ENCODE data around the gene CD276.
"Not testable (repeated sequence)": the region's sequence is repeated elsewhere in the genome, so short reads cannot be mapped to it uniquely, and the experiment has no call there.

CD276 gene

GRCh38 chr15:73683777-73684580, at the start of gene CD276:
Gene CD276, plus strand, starts transcription at chr15:73684383. Its CDS starts 15,257 bp downstream, at chr15:73699640.
- no peak for DNase-seq

- DNase-seq = no peak
These were observed 46.7 kb upstream of the CD276 start for GRCh38 chr15:73637527-73637926.

DNA sequence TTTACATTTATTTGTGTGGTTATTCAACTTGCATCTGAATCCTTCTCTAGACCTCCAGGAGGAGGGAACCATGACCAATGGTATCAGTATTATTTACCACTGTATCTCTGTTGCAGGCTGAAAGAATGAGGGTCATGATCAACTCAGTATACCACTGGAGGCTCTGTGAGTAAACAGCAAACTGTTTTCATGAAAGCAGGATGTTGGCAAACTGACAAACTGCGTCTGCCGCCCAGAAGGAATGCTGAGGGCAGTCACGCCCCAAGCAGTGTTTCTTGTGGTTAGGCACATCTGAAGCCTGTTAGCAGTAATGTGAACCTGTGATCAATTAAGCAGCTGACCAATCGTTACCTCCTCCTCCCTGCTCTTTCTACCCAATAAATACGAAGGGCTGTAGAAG, 44.7 kb upstream of the CD276 start:
- DNase-seq = not testable (repeated sequence)

DNA sequence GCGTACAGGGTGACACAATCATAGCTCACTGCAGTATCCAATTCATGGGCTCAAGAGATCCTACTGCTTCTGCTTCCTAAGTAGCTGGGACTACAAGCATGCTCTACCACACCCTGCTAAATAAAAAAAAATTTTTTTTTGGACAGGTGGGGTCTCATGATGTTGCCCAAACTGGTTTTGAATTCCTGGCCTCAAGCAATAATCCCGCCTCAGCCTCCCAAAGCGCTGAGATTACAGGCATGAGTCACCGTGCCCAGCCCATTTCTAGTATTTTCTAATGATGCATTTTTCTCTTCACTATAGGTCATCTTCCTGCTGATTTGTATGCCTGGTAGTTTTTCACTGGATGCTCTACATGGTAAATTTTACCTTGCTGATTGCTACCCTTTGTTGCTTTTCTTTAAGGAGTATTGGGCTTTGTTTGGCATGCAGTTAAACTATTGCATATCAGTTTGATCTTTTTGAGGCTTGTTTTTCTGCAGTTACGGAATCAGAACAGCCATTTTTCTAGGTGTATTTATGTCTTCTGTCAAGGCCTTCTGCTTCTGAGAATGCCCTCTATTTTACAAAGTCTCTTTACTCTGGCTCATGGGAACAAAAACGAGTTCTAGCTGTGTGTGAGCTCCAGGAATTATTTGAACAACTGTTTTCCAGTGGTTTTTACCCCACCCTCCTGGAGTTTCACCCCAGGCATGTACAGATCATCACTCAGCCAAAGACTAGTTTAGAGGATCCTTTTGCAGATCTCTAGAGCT, 36.7 kb upstream of the CD276 start:
- no peak for DNase-seq

DNA sequence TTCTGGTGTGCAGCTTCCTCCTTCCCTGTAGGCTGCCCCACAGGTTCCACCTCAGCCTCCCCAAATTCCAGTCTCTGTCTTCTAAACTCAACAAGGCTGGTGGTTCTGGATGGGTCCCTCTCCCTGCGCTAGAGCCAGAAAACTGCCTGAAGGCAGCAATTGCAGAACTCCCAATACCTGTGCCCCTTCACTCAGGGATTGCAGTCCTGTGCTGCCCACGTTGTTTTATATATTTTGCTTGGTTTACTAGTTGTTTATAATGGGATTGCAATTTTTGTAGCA, 36.2 kb upstream of the CD276 start:
- no peak for DNase-seq

DNA sequence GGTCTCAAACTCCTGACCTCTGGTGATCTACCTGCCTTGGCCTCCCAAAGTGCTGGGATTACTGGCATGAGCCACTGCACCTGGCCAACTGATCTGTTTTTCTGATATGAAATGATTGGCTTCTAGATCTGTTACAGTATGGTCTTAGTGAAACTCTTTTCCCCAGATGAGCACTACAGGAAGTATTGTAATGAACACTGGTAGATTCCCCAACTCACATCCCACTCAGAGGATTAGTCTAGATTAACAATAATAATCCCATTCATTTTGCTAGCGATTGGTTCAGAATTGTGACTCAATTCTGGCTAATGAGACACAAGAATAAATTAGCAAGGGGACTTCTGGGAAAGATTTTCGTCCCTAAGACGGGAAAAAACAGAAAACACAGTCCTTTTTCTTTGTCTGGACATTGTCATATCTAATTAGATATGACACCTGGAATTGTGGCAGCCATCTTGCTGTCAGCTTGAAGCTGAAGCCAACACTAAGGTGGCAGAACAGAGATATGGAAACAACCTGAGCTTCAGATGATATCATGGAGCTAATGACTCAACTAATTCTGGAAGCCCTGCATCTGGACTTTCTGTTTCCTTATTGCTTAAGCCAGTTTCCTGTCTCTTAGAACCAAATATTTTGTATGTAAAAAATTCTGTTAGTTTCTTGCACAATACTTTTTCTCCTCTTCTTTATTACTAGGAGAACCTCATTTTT, 33.6 kb upstream of the CD276 start:
- no peak for DNase-seq

GRCh38 chr15:73654659-73655058, 29.5 kb upstream of the CD276 start:
- DNase-seq = no peak

DNA sequence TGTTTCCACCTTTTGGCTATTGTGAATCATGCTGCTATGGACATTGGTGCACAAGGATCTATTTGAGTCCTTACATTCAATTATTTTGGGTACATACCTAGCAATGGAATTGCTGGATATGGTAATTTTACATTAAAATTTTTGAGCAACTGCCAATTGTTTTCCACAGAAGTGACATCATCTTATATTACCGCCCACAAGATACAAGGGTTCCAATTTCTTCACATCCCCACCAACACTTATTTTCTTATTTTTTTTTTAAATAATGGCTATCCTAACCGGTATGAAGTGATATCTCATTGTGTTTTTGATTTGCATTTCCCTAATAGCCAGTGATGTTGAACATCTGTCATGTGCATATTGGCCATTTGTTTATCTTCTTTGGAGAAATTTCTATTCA, 28.5 kb upstream of the CD276 start:
- no peak for DNase-seq

GRCh38 chr15:73658645-73659044, 25.5 kb upstream of the CD276 start:
- DNase-seq = no peak

- DNase-seq = no peak
These were observed 23.7 kb upstream of the CD276 start for GRCh38 chr15:73660455-73660854.

- DNase-seq = no peak
These were observed 9.6 kb upstream of the CD276 start for GRCh38 chr15:73674587-73674986.

DNA sequence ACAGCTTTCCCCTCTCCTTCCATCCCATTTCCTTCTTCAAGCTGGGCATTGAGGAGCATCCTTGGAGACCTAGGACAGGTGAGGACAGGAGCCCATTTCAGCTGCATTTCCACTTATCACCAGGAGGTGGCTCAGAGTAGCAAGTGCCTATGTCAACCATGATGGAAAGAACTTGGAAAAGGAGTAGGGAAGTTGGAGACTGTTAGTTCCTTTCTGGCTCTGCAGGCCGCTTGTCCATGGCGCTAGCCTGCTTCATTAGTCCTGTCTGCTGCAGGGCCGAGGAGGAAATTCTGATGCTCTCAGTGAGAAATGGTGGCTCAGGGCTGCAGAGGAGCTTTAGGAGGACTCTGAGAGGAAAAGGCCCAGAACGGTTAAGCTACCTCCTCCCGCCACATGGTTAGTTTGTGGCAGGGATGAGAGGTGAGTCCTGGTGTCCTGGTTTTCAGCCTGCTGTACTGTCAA, 7.0 kb upstream of the CD276 start:
- DNase-seq = peak; percentile 2

- no peak for DNase-seq
These were observed 6.5 kb upstream of the CD276 start for GRCh38 chr15:73677733-73678132.

DNA sequence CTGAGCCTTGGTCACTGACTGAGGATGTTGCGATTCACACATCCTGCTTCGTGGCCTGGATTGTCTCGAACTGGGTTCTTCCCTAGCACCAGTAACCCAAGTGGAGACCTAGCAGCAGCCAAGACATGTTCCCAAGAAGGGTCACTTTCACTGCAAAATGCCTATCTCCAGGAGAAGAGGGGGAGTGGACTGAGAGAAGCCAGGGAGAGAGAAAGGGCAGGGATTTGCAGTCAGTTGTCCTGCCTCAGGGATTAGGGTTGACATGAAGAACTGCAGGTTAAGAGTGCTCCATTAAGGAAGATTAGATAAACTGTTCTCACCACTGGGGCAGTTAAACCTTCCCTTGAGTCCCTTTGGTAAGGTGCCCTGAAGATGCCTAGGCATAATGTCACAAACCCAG, 5.7 kb upstream of the CD276 start:
- DNase-seq = no peak

GRCh38 chr15:73679180-73679579, 5.0 kb upstream of the CD276 start:
- DNase-seq = no peak

DNA sequence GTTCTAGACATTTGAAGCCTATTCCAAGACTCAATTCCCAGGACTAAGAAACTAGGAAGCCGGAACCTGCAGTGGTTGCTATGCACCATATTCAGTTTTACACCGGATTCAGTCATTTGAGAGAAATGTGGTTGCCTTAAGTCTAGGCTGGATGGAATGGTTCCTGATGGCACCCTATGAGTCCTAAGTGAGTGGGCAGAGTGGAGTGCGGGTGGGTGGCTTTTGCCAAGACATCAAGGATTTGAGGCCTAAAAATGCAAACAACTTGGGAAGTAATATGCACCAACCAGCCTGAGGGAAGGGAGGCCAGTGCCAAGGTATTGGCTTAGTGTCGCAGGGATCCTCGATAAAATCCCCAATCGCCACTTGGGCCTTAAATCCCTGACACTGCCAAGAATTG, 4.2 kb upstream of the CD276 start:
- DNase-seq = no peak

GRCh38 chr15:73680549-73680948, 3.6 kb upstream of the CD276 start:
- DNase-seq = no peak

GRCh38 chr15:73681063-73681462, 3.1 kb upstream of the CD276 start:
- no peak for DNase-seq

- no peak for DNase-seq
These were observed 2.2 kb upstream of the CD276 start for GRCh38 chr15:73681856-73682599.

GRCh38 chr15:73682600-73683090, 1.5 kb upstream of the CD276 start:
- DNase-seq = no peak

GRCh38 chr15:73683257-73683776, 866 bp upstream of the CD276 start:
- no peak for DNase-seq

DNA sequence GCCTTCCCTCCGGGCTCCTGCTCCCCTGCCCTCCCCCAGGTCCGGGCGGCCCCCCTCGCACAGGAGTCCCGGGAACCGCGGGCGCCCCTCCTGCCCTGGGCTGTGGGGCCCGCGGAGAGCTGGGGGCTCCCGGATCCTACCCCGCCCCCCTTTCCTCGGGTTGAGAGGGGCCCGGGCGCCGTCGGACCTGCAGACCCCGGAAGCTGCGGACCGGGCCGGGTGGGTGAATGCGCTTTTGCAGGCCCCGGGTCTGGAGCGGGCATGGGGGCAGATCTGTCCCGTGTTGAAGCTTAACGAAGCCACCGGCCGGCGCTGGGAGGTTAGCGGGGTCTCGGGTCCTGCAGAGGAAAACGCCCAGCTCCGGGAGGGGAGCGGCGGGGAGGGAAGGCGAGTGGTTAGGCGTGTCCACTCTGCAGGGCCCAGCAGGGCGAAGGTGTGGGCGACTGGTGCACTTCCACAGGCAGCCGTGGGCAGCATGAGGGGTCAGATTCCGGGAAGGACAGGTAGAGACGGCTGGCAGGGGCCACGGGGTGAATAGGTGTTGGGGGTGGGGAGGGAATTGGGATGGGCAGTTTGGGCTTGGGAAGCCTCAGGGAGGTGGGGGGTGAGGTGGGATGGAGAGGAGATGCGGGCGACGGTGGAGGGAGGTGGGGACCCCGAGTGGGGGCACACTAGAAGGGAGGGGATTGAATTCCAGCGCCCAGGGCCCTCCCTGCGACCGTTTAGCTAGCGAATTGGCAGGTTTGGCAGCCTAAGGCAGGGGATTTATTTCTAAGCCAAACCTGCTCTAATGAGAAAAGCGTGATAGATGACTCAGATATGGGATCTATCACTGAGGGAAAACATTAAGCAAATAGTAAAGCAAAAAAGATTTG, 635 bp downstream of the CD276 start:
- no peak for DNase-seq
